GM12891 (cell line): Measurements from ENCODE around the gene VAV3.
"Not testable (repeated sequence)": the region's sequence is repeated elsewhere in the genome, so short reads cannot be mapped to it uniquely, and the experiment has no call there.

Experiments
- DNase-seq: peaks from one replicate; pipeline ENCODE4 v3.0.0; 2011; ENCODE audit warnings: low spot score; ENCODE audit not compliant: insufficient read length
- FAIRE-seq: peaks from 2 replicates; lab custom pipeline; 2011; peaks lifted over from hg19 to GRCh38; lab: Jason Lieb, UNC
- PAX5 ChIP-seq: IDR thresholded peaks from 2 replicates; pipeline ENCODE4 v1.6.1; 2011; ENCODE audit warnings: low read length, moderate library complexity, mild to moderate bottlenecking; ENCODE audit not compliant: insufficient read depth, severe bottlenecking
- POLR2A ChIP-seq: IDR thresholded peaks from 2 replicates; pipeline ENCODE4 v1.6.1; 2011; ENCODE audit warnings: low read depth, low read length, control low read depth
- POLR2AphosphoS5 ChIP-seq: IDR thresholded peaks from 2 replicates; pipeline ENCODE4 v1.6.1; 2011; ENCODE audit warnings: low read depth, low read length, control low read depth
- POU2F2 ChIP-seq: IDR thresholded peaks from 2 replicates; pipeline ENCODE4 v1.6.1; 2011; ENCODE audit warnings: low read depth, mild to moderate bottlenecking, control low read depth, low read length, moderate library complexity
- SPI1 ChIP-seq: IDR thresholded peaks from 2 replicates; pipeline ENCODE4 v1.6.1; 2011; ENCODE audit warnings: low read depth, low read length, control low read depth
- TAF1 ChIP-seq: IDR thresholded peaks from 2 replicates; pipeline ENCODE4 v1.6.1; 2011; ENCODE audit warnings: low read depth, low read length, control low read depth

Gene VAV3

DNA sequence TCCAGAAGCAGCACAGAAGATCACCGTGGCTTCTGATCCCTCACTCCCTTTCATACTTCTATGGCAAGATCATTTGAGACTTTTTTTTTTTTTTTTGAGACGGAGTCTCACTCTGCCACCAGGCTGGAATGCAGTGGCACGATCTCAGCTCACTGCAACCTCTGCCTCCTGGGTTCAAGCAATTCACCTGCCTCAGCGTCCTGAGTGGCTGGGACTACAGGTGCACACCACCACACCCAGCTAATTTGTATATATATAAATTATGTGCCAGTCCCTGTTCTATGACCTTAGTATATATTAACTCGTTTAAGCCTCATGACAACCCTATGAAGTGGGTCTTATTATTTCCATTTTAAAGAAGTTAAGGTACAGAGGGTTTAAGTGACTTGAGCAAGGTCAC, 298.5 kb downstream of the VAV3 start:
- FAIRE-seq, result no peak
- TF ChIP-seq POU2F2, result no peak
- TF ChIP-seq POLR2AphosphoS5, result no peak
- no peak for TF ChIP-seq TAF1
- no peak for TF ChIP-seq PAX5
- TF ChIP-seq SPI1, result no peak
- no peak for TF ChIP-seq POLR2A

DNA sequence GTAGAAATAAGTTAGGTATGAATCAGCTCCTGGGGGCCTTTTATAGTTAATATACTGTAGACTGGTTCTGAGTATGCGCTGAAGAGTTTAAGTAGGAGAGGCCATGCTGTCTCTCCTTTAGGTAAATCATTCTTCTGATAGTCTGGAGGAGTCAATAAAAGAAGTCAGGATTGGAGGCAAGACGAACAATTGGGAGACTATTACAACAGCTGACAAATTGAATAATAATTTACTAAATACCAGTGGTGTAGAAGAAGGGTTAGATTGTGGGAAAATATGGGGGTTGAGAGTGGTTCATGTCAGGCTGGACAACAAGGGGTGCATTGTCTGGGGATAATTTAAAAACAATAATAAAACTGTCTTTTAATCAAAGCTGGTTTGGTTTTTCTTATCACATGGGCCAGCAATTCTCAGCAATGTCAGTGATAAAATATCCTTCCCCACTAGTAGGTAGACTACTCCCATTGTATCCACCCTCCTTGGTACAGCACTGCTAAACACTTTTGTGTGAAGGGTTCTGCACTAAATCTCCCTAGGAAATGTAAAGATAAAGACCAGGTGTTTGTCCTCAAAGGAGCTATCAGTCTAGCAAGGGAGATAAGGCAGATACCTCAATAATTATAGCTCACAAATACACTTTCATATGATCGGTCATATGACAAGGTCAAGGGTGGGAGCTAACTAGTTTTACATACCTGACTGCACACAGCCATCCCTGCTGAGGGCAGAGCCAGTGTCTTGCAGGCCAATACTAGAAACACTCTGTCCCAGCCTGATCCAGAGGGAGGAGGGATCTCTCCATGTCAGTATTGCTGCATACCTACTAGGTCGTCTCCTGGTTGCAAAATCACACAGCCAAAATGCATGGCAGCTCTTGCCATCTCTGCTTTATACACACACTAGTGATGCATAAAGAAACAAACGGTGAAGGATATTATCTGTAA, 299.7 kb downstream of the VAV3 start:
- no peak for TF ChIP-seq TAF1
- no peak for FAIRE-seq
- DNase-seq, result no peak

More for the DNA sequence above, 298.5 kb downstream of the VAV3 start:
- no peak for DNase-seq

DNA sequence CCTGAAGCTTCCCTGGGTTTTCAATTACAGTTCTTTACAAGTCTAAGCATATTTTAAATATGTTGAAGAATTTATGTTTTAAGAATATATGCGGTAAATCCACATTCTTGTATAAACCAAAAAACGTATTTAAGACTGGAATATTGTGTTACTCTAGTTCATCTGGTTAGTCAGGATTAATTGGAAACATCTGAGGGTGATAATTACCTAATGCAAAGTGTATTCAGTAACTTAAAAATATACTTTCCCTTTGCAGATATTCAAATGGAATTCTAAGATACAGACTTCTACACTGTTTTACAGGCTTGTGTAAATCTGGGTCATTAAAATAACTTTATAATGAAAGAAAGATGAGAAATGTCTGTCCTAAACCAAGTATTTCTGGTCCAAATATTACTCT, 302.0 kb downstream of the VAV3 start:
- no peak for FAIRE-seq
- no peak for DNase-seq
- TF ChIP-seq TAF1 (no peak), POLR2A (no peak), SPI1 (no peak), PAX5 (no peak), POLR2AphosphoS5 (no peak)

DNA sequence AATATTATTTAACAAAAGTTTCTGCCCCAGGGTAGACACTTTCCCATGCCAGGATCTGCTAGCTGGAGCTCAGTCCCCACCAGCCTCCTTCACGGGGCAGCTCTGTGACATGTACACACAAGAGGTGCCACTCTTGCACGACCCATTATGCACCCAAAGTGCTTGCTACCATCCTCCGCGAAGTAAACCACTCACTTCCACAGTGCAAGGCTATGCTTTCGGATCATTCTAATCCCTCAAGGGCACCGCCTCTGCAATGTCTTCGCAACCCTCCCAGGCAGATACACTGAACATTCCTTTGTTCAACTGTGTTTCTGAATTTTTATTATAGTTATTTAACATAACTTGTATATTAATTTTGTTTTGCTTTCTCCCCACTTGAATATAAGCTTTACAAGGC, 303.8 kb downstream of the VAV3 start:
- FAIRE-seq (no peak), DNase-seq (no peak)

DNA sequence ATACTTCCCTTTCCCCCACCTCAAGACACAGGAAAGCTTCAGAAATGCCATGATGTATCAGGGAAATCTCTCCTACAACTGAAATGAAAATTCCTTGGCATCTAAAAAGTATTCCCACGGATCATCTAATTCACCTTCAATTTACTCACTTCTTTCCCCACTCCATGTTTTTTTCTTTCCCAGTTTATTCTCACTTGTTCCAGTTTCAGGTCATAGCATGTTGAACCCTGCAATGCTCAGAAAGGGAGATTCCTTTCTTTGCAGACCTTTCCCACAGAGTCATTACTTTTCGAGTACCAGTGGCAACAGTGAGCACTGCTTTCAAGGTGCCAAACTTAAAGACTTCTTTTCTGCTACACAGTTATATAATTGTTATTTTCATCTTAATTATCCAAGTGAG, 305.0 kb downstream of the VAV3 start:
- no peak for TF ChIP-seq TAF1
- no peak for TF ChIP-seq POU2F2
- TF ChIP-seq POLR2A, result no peak
- TF ChIP-seq POLR2AphosphoS5, result no peak
- no peak for TF ChIP-seq SPI1
- TF ChIP-seq PAX5, result no peak
- DNase-seq (no peak), FAIRE-seq (no peak)

More for the DNA sequence above, 303.8 kb downstream of the VAV3 start:
- TF ChIP-seq PAX5, result no peak
- TF ChIP-seq POU2F2, result no peak
- TF ChIP-seq TAF1, result no peak
- TF ChIP-seq POLR2A, result no peak

DNA sequence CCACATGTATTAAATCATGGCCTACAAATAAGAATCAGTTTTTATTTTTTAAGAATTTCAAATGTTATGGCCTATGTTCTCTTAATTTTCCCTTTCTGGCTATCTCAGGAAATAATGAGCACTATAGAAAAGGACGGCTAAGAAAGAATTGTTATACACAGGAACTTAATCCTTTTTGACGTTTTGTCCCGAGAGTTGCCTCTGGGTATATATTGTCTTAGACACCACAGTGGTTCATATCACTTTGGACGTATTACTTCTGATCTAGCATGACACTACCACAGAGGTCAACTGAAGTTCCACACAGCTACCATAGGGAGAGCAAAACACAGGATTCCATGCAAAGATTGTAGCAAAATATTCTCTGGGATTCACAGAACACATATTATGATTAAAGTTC, 307.6 kb downstream of the VAV3 start:
- DNase-seq (no peak), FAIRE-seq (no peak)
- no peak for TF ChIP-seq SPI1
- TF ChIP-seq POLR2A, result no peak
- TF ChIP-seq PAX5, result no peak
- no peak for TF ChIP-seq POU2F2
- TF ChIP-seq POLR2AphosphoS5, result no peak
- no peak for TF ChIP-seq TAF1

DNA sequence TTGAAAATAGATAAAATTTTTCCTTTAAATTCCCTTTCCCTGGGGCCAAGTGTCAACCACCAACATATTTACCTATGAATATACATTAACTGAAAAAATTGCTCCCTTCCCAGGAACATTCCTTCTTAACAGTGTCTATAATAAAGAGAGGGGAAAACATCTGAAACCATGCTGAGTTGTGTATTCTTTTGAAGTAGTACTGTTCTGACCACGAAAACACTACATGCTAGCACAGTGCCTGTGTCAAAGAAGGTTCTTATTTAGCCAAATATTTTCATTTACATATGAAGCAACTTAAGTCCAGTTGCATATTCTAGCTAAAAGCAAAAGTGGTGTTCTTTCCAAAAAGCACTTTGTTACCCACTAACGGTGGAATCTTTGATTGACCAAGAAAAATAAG, 311.2 kb downstream of the VAV3 start:
- TF ChIP-seq POU2F2 (no peak), POLR2AphosphoS5 (no peak), TAF1 (no peak), SPI1 (no peak), PAX5 (no peak), POLR2A (no peak)
- DNase-seq, result no peak
- FAIRE-seq, result no peak

DNA sequence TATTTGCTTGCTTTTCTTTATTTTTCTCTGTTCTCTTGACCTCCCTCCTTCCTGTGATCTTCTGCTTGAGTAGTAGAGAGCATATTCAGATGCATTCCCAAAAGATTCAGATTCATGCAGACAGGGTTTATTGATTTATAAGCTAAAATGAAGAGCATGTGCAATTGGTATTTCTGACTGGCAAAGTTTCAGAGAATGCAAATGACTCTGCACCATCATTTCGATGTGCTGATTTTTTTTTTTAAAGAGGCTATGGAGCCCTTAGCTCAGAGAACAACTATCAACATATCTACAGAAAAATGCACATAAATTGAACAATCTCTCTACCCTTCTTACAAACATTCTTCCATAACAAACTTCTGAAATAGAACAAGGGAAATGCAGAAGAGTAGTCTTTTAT, 312.0 kb downstream of the VAV3 start:
- no peak for FAIRE-seq
- no peak for DNase-seq
- TF ChIP-seq POLR2AphosphoS5, result no peak
- TF ChIP-seq SPI1, result no peak
- no peak for TF ChIP-seq PAX5
- TF ChIP-seq POLR2A, result no peak
- TF ChIP-seq TAF1, result no peak
- no peak for TF ChIP-seq POU2F2

DNA sequence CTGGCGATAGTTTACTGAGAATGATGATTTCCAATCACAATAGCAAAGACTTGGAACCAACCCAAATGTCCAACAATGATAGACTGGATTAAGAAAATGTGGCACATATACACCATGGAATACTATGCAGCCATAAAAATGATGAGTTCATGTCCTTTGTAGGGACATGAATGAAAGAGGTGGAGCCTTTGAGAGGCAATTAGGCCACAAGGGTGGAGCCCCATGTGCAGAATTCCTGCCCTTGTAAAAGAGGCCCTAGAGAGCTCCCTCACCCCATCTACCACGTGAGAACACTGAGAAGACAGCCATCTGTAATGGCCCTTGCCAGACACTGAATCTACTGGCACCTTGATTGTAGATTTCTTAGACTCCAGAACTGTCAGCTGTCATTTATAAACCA, 314.2 kb downstream of the VAV3 start:
- not testable (repeated sequence) for DNase-seq, FAIRE-seq

DNA sequence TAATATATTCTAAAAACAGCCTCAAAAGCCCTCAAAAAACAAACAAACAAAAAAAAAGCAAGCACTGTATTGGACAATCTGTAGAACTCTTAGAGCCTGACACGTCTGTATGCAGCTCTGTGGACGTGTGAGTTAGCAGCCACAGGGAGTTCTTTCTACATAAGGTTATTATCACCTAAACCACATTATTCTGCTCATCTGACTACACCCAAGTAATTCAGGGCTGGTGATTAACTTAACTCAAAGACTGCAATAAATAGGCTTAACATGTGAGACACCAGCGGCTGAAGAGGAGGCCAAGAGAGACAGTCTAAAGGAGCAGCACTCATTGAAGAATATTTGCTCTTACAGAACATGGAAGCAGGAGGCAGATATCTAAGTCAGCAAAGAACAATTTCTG, 316.0 kb downstream of the VAV3 start:
- FAIRE-seq, result no peak
- no peak for TF ChIP-seq PAX5
- no peak for TF ChIP-seq SPI1
- TF ChIP-seq POLR2A, result no peak
- no peak for TF ChIP-seq POLR2AphosphoS5
- TF ChIP-seq TAF1, result no peak
- TF ChIP-seq POU2F2, result no peak
- DNase-seq, result no peak

DNA sequence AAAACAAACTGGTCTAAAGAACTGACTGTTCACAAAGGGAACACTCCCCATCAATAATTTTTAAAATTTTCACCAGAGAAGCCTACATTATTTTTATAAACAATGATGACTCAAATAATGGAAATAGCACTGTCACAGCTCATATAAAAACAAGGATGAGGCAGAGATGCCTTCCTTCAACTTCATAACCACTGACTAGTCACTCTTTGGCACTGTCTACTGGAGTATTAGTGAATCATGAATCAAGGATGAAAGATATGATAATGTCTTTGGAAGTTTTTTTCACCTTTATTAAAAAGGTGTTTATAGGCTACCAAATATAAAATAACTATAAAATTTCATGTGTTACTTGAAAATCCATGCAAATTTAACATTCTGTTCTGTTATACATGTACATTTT, 316.9 kb downstream of the VAV3 start:
- FAIRE-seq (no peak), DNase-seq (no peak)
- no peak for TF ChIP-seq TAF1
- TF ChIP-seq PAX5, result no peak
- no peak for TF ChIP-seq POLR2AphosphoS5
- TF ChIP-seq POU2F2, result no peak
